ENCODE data around the gene PACSIN2. TPM values are rescaled to one million over a fixed set of nuclear protein-coding genes. Genes with fewer than 3 reads are reported as not detected.

Gene PACSIN2
- total and polyA plus RNA-seq, 10 of the 15 experiments (the other 5 are each of a cell fraction or from before 2014, with no cell fraction given), result 0.93 to 78.7 (median 46.8) TPM

GRCh38 chr22:42889304-42889703 lies 125.6 kb downstream of the PACSIN2 start (continued):
- TF ChIP-seq ATF2 (IDR thresholded peaks at IDR 0.05; ENCODE audit: low read length) (peak; percentile 87), ESRRA (IDR thresholded peaks at IDR 0.05; ENCODE audit: low read length) (no peak), FOXM1 (IDR thresholded peaks at IDR 0.05; ENCODE audit: low read depth, low read length) (no peak), EED (IDR thresholded peaks at IDR 0.05; ENCODE audit: low read depth) (peak; percentile 99), JUNB (IDR thresholded peaks at IDR 0.05) (peak; percentile 94), RUNX3 (IDR thresholded peaks at IDR 0.05; ENCODE audit: low read length) (peak; percentile 98), CREB1 (IDR thresholded peaks at IDR 0.05; ENCODE audit: low read depth) (peak; percentile 38; the same call in 1 of the 2 replicates), CUX1 (IDR thresholded peaks at IDR 0.05; ENCODE audit: insufficient replicate concordance, low read depth, low read length) (peak; percentile 80), STAT3 (IDR thresholded peaks at IDR 0.05; ENCODE audit: low read depth, low read length) (no peak), ETV6 (conservative IDR thresholded peaks at IDR 0.05 in 1 of 2, IDR thresholded peaks at IDR 0.05 in 1 of 2; ENCODE audit: borderline replicate concordance in 1 of 2, low read depth in 1 of 2) (peak in 1 of 2 experiments; percentile 95; a peak in 2 of 4 replicates), SP1 (IDR thresholded peaks at IDR 0.05; ENCODE audit: low read depth, low read length) (peak; percentile 33), CBX5 (IDR thresholded peaks at IDR 0.05; ENCODE audit: low read depth) (no peak), DPF2 (IDR thresholded peaks at IDR 0.05) (peak; percentile 79), EP300 (IDR thresholded peaks at IDR 0.05; ENCODE audit: borderline replicate concordance in 1 of 2, control insufficient read depth in 1 of 2, low read depth in 2 of 2, low read length in 2 of 2) (peak; percentile 89 to 93), RELB (IDR thresholded peaks at IDR 0.05; ENCODE audit: low read depth) (peak; percentile 97), TCF12 (IDR thresholded peaks at IDR 0.05; ENCODE audit: low read depth, low read length) (0 out of 2 replicates have a peak, but pooled peaks have one; percentile 21), IKZF1 (conservative IDR thresholded peaks at IDR 0.05) (peak; percentile 98), MYC (IDR thresholded peaks at IDR 0.05; ENCODE audit: insufficient read depth, insufficient read length, insufficient replicate concordance, low read length, severe bottlenecking) (no peak), MLLT1 (IDR thresholded peaks at IDR 0.05) (peak; percentile 82), BHLHE40 (IDR thresholded peaks at IDR 0.05; ENCODE audit: borderline replicate concordance in 1 of 2, low read depth in 2 of 2, low read length in 1 of 2) (peak; percentile 45 to 67; a peak in 2 of 4 replicates), GATAD2B (conservative IDR thresholded peaks at IDR 0.05; ENCODE audit: low read depth) (peak; percentile 22; the same call in 1 of the 2 replicates)

Measured in GM12878 (cell line).